Brain microvascular endothelial cell (primary cell): Measurements from ENCODE around the gene NCAM1.

Experiments used
- DNase-seq: peaks from one replicate; pipeline ENCODE4 v3.0.0-alpha.2; 2020
- H3K27ac ChIP-seq: fragments of 250-450 bp; sonication (Bioruptor Pico); 2 replicates; pipeline ENCODE4 v1.5.1; 2020; ENCODE audit warnings: mild to moderate bottlenecking, moderate library complexity
- H3K27me3 ChIP-seq: fragments of 250-450 bp; sonication (Bioruptor Pico); replicated peaks from 2 replicates; pipeline ENCODE4 v1.5.1; 2020; ENCODE audit warnings: mild to moderate bottlenecking
- H3K36me3 ChIP-seq: fragments of 250-450 bp; sonication (Bioruptor Pico); replicated peaks from 2 replicates; pipeline ENCODE4 v1.5.1; 2020; ENCODE audit warnings: mild to moderate bottlenecking
- H3K4me3 ChIP-seq: 2 replicates; pipeline ENCODE4 v1.5.1; 2011; ENCODE audit warnings: low read depth, mild to moderate bottlenecking, control low read depth, low read length, moderate library complexity
- in situ Hi-C: cut with HindIII; loops from 2 replicates; pipeline ENCODE4 v1.10.0; 2017; ENCODE audit warnings: low sequenced_read_pairs, low pct_ligation_motif_present
- TF ChIP-seq, protein P1 (sequence below): IDR thresholded peaks from 2 replicates; pipeline ENCODE4 v1.5.1; 2011; ENCODE audit warnings: low read depth, mild to moderate bottlenecking, moderate library complexity, low read length, control low read depth, inconsistent platforms; ENCODE audit errors: missing control alignments

Gene NCAM1

DNA sequence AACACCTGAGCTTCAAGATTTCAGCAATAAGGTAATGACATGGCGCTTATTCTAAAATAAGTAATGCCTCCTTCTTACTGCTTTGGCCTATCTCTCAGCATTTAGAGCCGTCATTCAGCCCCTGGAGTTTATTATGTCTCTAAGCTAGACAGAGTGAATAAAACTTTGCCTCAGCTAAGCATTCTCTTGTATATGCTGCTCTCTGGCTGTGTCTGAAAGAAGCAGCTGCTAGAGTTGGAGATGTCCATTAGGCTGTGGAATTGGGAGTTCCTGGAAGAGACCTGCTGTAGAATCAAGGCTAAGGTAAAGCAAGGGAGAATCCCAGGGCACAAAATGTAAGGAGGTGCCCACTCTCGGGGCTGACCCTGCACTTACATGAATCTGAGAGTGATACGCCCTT lies 317.7 kb downstream of the NCAM1 start:
- no peak for DNase-seq
- no peak overlapping the region for H3K27ac ChIP-seq
- H3K4me3 ChIP-seq, result no peak overlapping the region
- no peaks in the 10 kb centered on the region for H3K36me3 ChIP-seq
- TF ChIP-seq, protein P1, sequence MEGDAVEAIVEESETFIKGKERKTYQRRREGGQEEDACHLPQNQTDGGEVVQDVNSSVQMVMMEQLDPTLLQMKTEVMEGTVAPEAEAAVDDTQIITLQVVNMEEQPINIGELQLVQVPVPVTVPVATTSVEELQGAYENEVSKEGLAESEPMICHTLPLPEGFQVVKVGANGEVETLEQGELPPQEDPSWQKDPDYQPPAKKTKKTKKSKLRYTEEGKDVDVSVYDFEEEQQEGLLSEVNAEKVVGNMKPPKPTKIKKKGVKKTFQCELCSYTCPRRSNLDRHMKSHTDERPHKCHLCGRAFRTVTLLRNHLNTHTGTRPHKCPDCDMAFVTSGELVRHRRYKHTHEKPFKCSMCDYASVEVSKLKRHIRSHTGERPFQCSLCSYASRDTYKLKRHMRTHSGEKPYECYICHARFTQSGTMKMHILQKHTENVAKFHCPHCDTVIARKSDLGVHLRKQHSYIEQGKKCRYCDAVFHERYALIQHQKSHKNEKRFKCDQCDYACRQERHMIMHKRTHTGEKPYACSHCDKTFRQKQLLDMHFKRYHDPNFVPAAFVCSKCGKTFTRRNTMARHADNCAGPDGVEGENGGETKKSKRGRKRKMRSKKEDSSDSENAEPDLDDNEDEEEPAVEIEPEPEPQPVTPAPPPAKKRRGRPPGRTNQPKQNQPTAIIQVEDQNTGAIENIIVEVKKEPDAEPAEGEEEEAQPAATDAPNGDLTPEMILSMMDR, result no peak
- in situ Hi-C loops, result no loop called here
- no peaks in the 10 kb centered on the region for H3K27me3 ChIP-seq

DNA sequence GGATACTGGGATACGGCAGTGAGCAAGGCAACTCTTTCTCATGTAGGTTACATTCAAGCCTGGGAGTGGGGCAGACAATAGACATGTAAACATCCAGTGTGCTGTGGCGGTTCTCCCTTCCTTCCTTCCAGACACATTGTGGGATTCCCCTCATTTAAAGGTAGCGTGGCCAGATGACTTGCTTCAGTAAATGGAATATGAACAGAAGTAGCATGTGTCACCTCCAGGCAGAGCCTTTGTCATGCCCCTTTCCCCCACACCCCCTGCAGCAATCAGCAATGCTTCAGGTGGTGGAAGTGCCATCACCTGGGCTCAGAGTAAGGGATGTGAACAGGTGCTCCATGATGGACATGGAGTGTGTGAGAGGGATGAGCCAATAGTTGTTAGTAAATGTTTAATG lies 318.4 kb downstream of the NCAM1 start:
- Histone ChIP-seq H3K4me3 (no peak overlapping the region), H3K36me3 (no peaks in the 10 kb centered on the region), H3K27me3 (no peaks in the 10 kb centered on the region), H3K27ac (no peak overlapping the region)
- in situ Hi-C loops, result no loop called here
- TF ChIP-seq, protein P1, result no peak
- DNase-seq, result no peak

DNA sequence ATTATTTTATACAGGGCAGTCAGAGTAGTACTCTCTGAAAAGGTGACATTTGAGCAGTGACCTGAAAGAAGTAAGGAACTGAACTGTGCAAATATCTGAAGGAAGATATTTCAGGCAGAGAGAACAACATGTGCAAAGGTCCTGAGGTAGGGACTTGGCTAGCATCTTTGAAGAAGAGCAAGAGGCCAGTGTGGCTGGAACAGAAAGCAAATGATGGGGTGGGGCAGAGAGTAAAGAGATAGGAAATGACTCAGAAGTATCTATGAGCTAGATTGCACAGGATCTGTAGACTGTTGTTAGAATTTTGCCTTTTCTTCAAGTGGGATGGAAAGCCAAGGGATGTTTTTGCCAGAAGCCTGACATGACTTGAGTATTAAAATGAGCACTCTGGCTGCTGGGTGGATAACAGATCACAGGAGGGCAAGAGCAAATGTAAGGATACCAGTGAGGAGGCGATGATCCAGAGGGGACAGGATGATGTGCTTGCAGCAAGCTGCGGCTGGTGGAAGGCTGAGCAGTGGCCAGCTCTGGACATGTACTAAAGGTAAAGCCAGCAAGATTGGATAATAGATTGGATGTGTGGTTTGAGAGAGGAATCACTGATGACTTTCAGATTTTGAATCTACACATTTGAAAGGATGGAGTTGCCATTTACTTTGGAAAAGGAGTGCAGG lies 320.0 kb downstream of the NCAM1 start:
- TF ChIP-seq, protein P1, result no peak

DNA sequence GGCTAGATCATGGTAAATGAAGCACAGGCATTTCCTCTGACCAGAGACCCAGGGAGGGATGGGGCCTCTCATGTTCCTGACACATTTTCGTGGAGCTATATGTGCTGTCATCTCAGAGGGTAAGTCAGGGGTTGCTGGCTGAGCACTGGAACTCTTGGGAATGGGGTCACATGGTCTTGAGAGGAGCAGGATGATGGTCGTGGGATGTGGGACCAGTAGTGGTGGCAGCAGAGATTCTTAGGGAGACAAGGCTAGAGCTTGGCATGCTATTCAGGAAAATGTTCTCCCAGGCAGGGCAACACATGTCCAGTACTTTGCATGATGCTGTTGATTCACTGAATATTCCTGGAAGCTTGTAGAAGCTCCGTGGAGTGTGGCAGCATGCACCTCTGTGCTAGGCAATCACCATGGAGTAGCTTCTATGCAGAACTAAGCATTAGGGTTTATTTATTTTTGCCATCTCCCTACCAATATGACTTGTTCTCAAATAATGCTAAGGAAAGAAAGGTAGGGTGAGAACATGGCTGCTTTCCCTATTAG lies 321.7 kb downstream of the NCAM1 start:
- H3K27me3 ChIP-seq, result no peaks in the 10 kb centered on the region
- no peak overlapping the region for H3K4me3 ChIP-seq
- TF ChIP-seq, protein P1, result no peak
- no peak for DNase-seq
- no peak overlapping the region for H3K27ac ChIP-seq
- no peaks in the 10 kb centered on the region for H3K36me3 ChIP-seq
- in situ Hi-C loops, result no loop called here

More for the DNA sequence above, 320.0 kb downstream of the NCAM1 start:
- Histone ChIP-seq H3K4me3 (no peak overlapping the region), H3K27ac (no peak overlapping the region), H3K36me3 (no peaks in the 10 kb centered on the region), H3K27me3 (no peaks in the 10 kb centered on the region)
- DNase-seq, result no peak
- in situ Hi-C loops, result no loop called here

DNA sequence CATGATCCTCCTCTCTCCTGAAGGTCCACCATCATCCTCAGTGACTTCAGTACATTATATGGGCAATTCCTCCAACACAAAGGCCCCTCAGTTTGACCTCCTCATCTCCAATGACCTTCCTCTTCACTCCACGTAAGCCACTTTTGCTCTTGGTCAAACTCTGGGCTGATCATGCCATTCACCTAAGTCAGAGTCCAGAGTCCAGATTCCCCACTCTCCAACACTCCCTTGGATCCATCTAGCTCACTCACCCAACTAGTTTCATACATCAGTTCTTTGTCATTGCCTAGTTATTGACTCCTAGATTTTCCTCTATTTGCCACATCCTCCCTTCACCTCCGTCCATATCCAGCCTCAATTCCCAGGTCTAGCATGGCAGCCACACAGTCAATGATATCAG lies 322.7 kb downstream of the NCAM1 start:
- TF ChIP-seq, protein P1, result no peak
- no peaks in the 10 kb centered on the region for H3K36me3 ChIP-seq
- no peak overlapping the region for H3K4me3 ChIP-seq
- H3K27ac ChIP-seq, result no peak overlapping the region
- in situ Hi-C loops, result no loop called here
- no peak for DNase-seq
- H3K27me3 ChIP-seq, result no peaks in the 10 kb centered on the region

DNA sequence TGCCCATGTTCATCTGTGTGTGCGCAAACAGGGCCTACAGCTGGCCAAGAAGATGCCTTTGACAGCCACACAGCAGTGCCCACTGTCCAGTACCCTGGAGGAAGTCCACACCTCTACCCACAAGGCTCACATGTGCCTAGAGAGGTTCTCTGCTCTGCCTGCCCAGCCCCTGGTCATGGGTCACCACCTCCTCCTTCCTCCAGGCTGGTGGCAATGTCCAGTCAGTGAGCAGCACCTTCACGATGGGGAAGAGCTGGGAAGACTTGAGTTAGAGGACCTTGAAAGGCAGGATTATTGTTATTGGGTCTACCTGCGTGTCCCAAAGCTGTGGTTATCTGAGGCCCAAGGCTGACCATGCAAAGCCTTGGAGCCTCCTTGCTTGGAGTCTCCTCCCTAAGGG lies 324.8 kb downstream of the NCAM1 start:
- DNase-seq, result no peak
- Histone ChIP-seq H3K27ac (no peak overlapping the region), H3K27me3 (no peaks in the 10 kb centered on the region), H3K4me3 (no peak overlapping the region), H3K36me3 (no peaks in the 10 kb centered on the region)
- TF ChIP-seq, protein P1, result no peak
- in situ Hi-C loops, result no loop called here
